ENCODE measurements around the gene LRRC66. TPM values are rescaled to one million over a fixed set of nuclear protein-coding genes. Genes with fewer than 3 reads are reported as not detected.

The LRRC66 gene
- total RNA-seq = under 1 TPM; 0.15 to 0.35 TPM
- 0.07 TPM for polyA plus RNA-seq (2013, experiment 1 of 2)
- polyA plus RNA-seq (2013, experiment 2 of 2) = 0.29 TPM
- long read RNA-seq, experiment 1 = 0 reads
- long read RNA-seq, experiment 2, partial matches to known transcripts = 0 of 1 reads
- long read RNA-seq, experiment 2, other reads (novel, unspliced or antisense) = 1 of 1 reads
- long read RNA-seq, experiment 3 = 0 reads
- long read RNA-seq, experiment 4 = 0 reads

DNA sequence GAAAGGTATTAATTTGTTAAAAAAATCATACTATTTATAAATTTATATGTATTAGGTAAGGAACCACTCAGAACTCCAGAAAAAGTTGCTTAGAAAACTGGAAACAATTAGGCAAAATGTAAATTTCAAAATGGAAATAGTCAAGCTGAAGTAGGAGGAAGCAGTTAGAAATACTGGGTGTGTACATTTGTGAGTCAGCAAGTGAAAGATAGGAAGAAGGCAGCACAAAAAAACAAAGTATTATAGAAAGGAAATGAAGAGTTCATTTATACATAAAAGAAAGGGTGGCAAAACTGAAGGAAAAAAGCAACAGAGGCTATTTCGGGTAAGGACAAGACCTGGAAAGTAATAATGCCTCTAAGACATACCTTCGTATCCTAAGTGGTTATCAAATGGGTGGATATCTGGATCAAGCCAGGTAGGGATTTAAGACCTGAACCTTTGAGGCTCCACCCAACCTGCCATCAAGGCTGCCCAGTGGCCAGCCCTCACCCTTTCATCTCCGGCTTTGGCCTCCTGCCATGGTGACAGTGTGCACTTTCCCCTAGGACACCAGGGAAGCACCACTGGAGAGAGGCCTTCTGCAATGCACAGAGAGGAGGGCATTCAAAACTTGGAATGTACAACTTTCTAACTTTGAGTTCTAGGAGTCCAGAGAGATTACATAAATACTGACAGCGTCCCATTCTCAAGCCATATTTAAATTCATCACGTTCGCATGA is at the start of gene LRRC66:
Gene LRRC66, minus strand, starts transcription at position 428 of the 722 bp plus-strand sequence. CDS start 2,750 bp downstream, outside the sequence.
- Histone ChIP-seq H3K4me3 (ENCODE audit: low read length) (no peak within 1 kb of the TSS), H3K4me1 (ENCODE audit: control insufficient read depth, insufficient read depth, low read length) (peaks cover 11% of the 10 kb centered on the region), H3K36me3 (ENCODE audit: control insufficient read depth, insufficient read depth, low read length) (peaks cover 41% of the 10 kb centered on the region), H3K27me3 (ENCODE audit: control insufficient read depth, insufficient read depth, low read length, poor library complexity, severe bottlenecking) (no peaks in the 10 kb centered on the region), H3K27ac (ENCODE audit: low read depth, low read length) (no peak within 1 kb of the TSS), H3K9ac (ENCODE audit: extremely low read depth, low read length, poor library complexity, severe bottlenecking) (no peak within 1 kb of the TSS), H3K9me3 (ENCODE audit: control insufficient read depth, low read length) (no peaks in the 10 kb centered on the region)
- DNase-seq = no peak
- no peak within 1 kb of the TSS for H3K27ac Mint-ChIP-seq
- H3K9me3 Mint-ChIP-seq = no peaks in the 10 kb centered on the region
- H3K4me1 Mint-ChIP-seq = peaks cover 13% of the 10 kb centered on the region
- no peaks in the 10 kb centered on the region for H3K27me3 Mint-ChIP-seq (ENCODE audit: insufficient read depth)
- no peak within 1 kb of the TSS for H3K4me3 Mint-ChIP-seq
- peaks cover 27% of the 10 kb centered on the region for H3K36me3 Mint-ChIP-seq (ENCODE audit: low read depth)
- TF ChIP-seq, protein P1, sequence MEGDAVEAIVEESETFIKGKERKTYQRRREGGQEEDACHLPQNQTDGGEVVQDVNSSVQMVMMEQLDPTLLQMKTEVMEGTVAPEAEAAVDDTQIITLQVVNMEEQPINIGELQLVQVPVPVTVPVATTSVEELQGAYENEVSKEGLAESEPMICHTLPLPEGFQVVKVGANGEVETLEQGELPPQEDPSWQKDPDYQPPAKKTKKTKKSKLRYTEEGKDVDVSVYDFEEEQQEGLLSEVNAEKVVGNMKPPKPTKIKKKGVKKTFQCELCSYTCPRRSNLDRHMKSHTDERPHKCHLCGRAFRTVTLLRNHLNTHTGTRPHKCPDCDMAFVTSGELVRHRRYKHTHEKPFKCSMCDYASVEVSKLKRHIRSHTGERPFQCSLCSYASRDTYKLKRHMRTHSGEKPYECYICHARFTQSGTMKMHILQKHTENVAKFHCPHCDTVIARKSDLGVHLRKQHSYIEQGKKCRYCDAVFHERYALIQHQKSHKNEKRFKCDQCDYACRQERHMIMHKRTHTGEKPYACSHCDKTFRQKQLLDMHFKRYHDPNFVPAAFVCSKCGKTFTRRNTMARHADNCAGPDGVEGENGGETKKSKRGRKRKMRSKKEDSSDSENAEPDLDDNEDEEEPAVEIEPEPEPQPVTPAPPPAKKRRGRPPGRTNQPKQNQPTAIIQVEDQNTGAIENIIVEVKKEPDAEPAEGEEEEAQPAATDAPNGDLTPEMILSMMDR (conservative IDR thresholded peaks at IDR 0.05) = no peak
- WGBS, 2 experiments (ENCODE audit: insufficient coverage in 1 of 2, insufficient read length in 1 of 2) = 94 to 100% methylated on average over 5 to 6 of the region's 6 CpGs

- Mint-ChIP-seq H3K4me3 (no peak overlapping the region), H3K4me1 (peaks cover 7% of the 10 kb centered on the region), H3K27ac (no peak overlapping the region), H3K27me3 (ENCODE audit: insufficient read depth) (peaks cover 3% of the 10 kb centered on the region), H3K9me3 (no peaks in the 10 kb centered on the region), H3K36me3 (ENCODE audit: low read depth) (no peaks in the 10 kb centered on the region)
- H3K27ac ChIP-seq (ENCODE audit: low read depth, low read length) = no peak overlapping the region
- H3K9ac ChIP-seq (ENCODE audit: extremely low read depth, low read length, poor library complexity, severe bottlenecking) = no peak overlapping the region
- H3K4me3 ChIP-seq (ENCODE audit: low read length) = no peak overlapping the region
- TF ChIP-seq, protein P1 (conservative IDR thresholded peaks at IDR 0.05) = no peak
- whole genome bisulfite sequencing, 2 experiments (ENCODE audit: insufficient coverage in 1 of 2, insufficient read length in 1 of 2) = 87% methylated on average over 1 of the region's 1 CpG; no CpG with 5 or more reads in 1 of the 2 experiments
- H3K9me3 ChIP-seq (ENCODE audit: control insufficient read depth, low read length) = no peaks in the 10 kb centered on the region
- H3K36me3 ChIP-seq (ENCODE audit: control insufficient read depth, insufficient read depth, low read length) = no peaks in the 10 kb centered on the region
- DNase-seq = no peak
- H3K4me1 ChIP-seq (ENCODE audit: control insufficient read depth, insufficient read depth, low read length) = no peaks in the 10 kb centered on the region
- H3K27me3 ChIP-seq (ENCODE audit: control insufficient read depth, insufficient read depth, low read length, poor library complexity, severe bottlenecking) = no peaks in the 10 kb centered on the region
Measured at GRCh38 chr4:52069571-52069970, 49.4 kb upstream of the LRRC66 start.

DNA sequence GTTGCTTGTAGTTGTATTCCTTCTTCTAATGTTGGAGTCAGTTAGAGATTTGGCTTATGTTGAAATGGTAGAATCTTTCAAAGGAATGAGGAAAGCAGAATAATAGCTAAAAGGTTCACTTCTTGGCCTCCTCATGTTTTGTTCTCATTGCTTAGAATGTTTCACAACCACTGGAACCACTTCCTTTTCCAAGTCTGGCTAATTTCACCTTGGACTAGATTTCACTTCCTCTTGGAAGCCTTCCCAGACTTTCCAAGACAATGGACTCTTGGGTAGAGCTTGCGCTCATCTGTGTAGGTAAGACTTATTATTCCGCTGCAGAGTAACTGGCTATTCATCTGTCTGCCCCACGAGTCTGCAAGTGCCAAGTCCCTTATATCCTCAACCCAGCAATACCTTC is 39.2 kb upstream of the LRRC66 start:
- DNase-seq = no peak
- no peaks in the 10 kb centered on the region for H3K27me3 Mint-ChIP-seq (ENCODE audit: insufficient read depth)
- no peak overlapping the region for H3K4me3 Mint-ChIP-seq
- H3K4me1 Mint-ChIP-seq = peaks cover 2% of the 10 kb centered on the region
- Histone ChIP-seq H3K27ac (ENCODE audit: low read depth, low read length) (no peak overlapping the region), H3K36me3 (ENCODE audit: control insufficient read depth, insufficient read depth, low read length) (no peaks in the 10 kb centered on the region), H3K27me3 (ENCODE audit: control insufficient read depth, insufficient read depth, low read length, poor library complexity, severe bottlenecking) (no peaks in the 10 kb centered on the region), H3K4me3 (ENCODE audit: low read length) (no peak overlapping the region), H3K4me1 (ENCODE audit: control insufficient read depth, insufficient read depth, low read length) (no peaks in the 10 kb centered on the region), H3K9ac (ENCODE audit: extremely low read depth, low read length, poor library complexity, severe bottlenecking) (no peak overlapping the region), H3K9me3 (ENCODE audit: control insufficient read depth, low read length) (no peaks in the 10 kb centered on the region)
- no peaks in the 10 kb centered on the region for H3K9me3 Mint-ChIP-seq
- H3K36me3 Mint-ChIP-seq (ENCODE audit: low read depth) = no peaks in the 10 kb centered on the region
- 91% methylated on average over 3 of the region's 3 CpGs; no CpG with 5 or more reads in 1 of the 2 experiments for WGBS, 2 experiments (ENCODE audit: insufficient coverage in 1 of 2, insufficient read length in 1 of 2)
- no peak overlapping the region for H3K27ac Mint-ChIP-seq
- TF ChIP-seq, protein P1 (conservative IDR thresholded peaks at IDR 0.05) = no peak
